NCI-H128 (cell line): ENCODE results near the gene DAAM1.

Experiments
- DNase-seq: peaks from one replicate; lab custom pipeline; 2025; ENCODE audit not compliant: unreplicated experiment; lab: John Stamatoyannopoulos, UW

Gene DAAM1

GRCh38 chr14:59313144-59313651 lies 124.7 kb downstream of the DAAM1 start:
- DNase-seq: no peak

GRCh38 chr14:59313658-59314608 lies 125.5 kb downstream of the DAAM1 start:
- DNase-seq: no peak

GRCh38 chr14:59314953-59315599 lies 126.6 kb downstream of the DAAM1 start:
- DNase-seq: no peak

- DNase-seq: no peak
These were observed 127.8 kb downstream of the DAAM1 start for GRCh38 chr14:59316151-59316830.

GRCh38 chr14:59317346-59317745 lies 128.9 kb downstream of the DAAM1 start:
- DNase-seq: no peak

- no peak for DNase-seq
These were observed 129.5 kb downstream of the DAAM1 start for GRCh38 chr14:59317798-59318505.

GRCh38 chr14:59318908-59319307 lies 130.4 kb downstream of the DAAM1 start:
- DNase-seq: no peak

GRCh38 chr14:59320361-59320760 lies 131.9 kb downstream of the DAAM1 start:
- no peak for DNase-seq

- no peak for DNase-seq
These were observed 132.5 kb downstream of the DAAM1 start for GRCh38 chr14:59320763-59321625.

GRCh38 chr14:59321626-59321949 lies 133.1 kb downstream of the DAAM1 start:
- DNase-seq: no peak

GRCh38 chr14:59325906-59326305 lies 137.4 kb downstream of the DAAM1 start:
- no peak for DNase-seq

GRCh38 chr14:59328454-59328853 lies 140.0 kb downstream of the DAAM1 start:
- DNase-seq: no peak

- DNase-seq: no peak
These were observed 142.0 kb downstream of the DAAM1 start for GRCh38 chr14:59330455-59330854.

- no peak for DNase-seq
These were observed 142.8 kb downstream of the DAAM1 start for GRCh38 chr14:59331217-59331616.

GRCh38 chr14:59332727-59333126 lies 144.3 kb downstream of the DAAM1 start:
- DNase-seq: no peak

- no peak for DNase-seq
These were observed 144.8 kb downstream of the DAAM1 start for GRCh38 chr14:59333235-59333634.

GRCh38 chr14:59333668-59334067 lies 145.2 kb downstream of the DAAM1 start:
- DNase-seq: no peak

GRCh38 chr14:59334253-59334652 lies 145.8 kb downstream of the DAAM1 start:
- no peak for DNase-seq

- no peak for DNase-seq
These were observed 147.6 kb downstream of the DAAM1 start for GRCh38 chr14:59336098-59336497.

GRCh38 chr14:59336706-59337105 lies 148.2 kb downstream of the DAAM1 start:
- DNase-seq: no peak
